CD14-positive monocyte (primary cell): ENCODE results near the gene MIEF1. TPM values are rescaled to one million over a fixed set of nuclear protein-coding genes. Genes with fewer than 3 reads are reported as not detected.

Experiments used
- DNase-seq, 3 donors: peaks; one replicate each; pipeline ENCODE4 v3.0.0-alpha.2; 2011 to 2022
- H2AFZ ChIP-seq: 2 replicates; pipeline ENCODE4 v1.6.0; 2012; ENCODE audit warnings: mild to moderate bottlenecking, low read depth, low read length, inconsistent platforms; ENCODE audit not compliant: insufficient read depth, poor library complexity, severe bottlenecking
- H3K27ac ChIP-seq, 2 donors: 1 replicate in 1 of 2; 2 replicates in 1 of 2; pipeline ENCODE4 v1.5.1; 2012 to 2013; ENCODE audit warnings: low read length in 2 of 2, control low read depth in 1 of 2, inconsistent platforms in 1 of 2, low read depth in 1 of 2, mild to moderate bottlenecking in 1 of 2
- H3K27me3 ChIP-seq, 2 donors: one replicate each; pipeline versions ENCODE4 v1.6.0 to v1.6.1; 2011 to 2013; ENCODE audit warnings: low read length in 2 of 2; ENCODE audit not compliant: control insufficient read depth in 2 of 2, insufficient read depth in 2 of 2
- H3K36me3 ChIP-seq, 2 donors: replicated peaks in 1 of 2; 1 replicate in 1 of 2; 2 replicates in 1 of 2; pipeline versions ENCODE4 v1.5.1 to v1.6.1; 2012 to 2013; ENCODE audit warnings: low read length in 2 of 2, control low read depth in 1 of 2, inconsistent platforms in 1 of 2, mild to moderate bottlenecking in 1 of 2; ENCODE audit not compliant: insufficient read depth in 2 of 2, control insufficient read depth in 1 of 2
- H3K4me1 ChIP-seq, 2 donors: 1 replicate in 1 of 2; 2 replicates in 1 of 2; pipeline versions ENCODE4 v1.5.1 to v1.6.1; 2012 to 2013; ENCODE audit warnings: low read length in 2 of 2, control low read depth in 1 of 2, inconsistent platforms in 1 of 2, mild to moderate bottlenecking in 1 of 2, moderate library complexity in 1 of 2; ENCODE audit not compliant: insufficient read depth in 2 of 2, control insufficient read depth in 1 of 2
- H3K4me2 ChIP-seq: replicated peaks from 2 replicates; pipeline ENCODE3; 2012; ENCODE audit warnings: low read length, moderate library complexity, mild to moderate bottlenecking; ENCODE audit not compliant: poor library complexity, severe bottlenecking; ENCODE audit errors: extremely low read depth
- H3K4me3 ChIP-seq, 3 experiments: fragments of 200-600 bp in 1 of 3; sonication (generic) in 1 of 3; replicated peaks in 1 of 3; 1 replicate in 2 of 3; 2 replicates in 1 of 3; pipeline ENCODE4 v1.5.1; 2011 to 2013; ENCODE audit warnings: low read length in 3 of 3, mild to moderate bottlenecking in 3 of 3, control low read depth in 2 of 3, low read depth in 2 of 3, inconsistent platforms in 1 of 3, moderate library complexity in 1 of 3
- H3K79me2 ChIP-seq: 2 replicates; pipeline ENCODE4 v1.6.0; 2012; ENCODE audit warnings: mild to moderate bottlenecking, control low read depth, inconsistent platforms, low read length, moderate library complexity; ENCODE audit not compliant: insufficient read depth
- H3K9ac ChIP-seq: 2 replicates; pipeline ENCODE4 v1.6.0; 2017; ENCODE audit warnings: low read length, mild to moderate bottlenecking; ENCODE audit not compliant: insufficient read depth, poor library complexity, severe bottlenecking
- H3K9me3 ChIP-seq, 2 donors: replicated peaks in 1 of 2; 1 replicate in 1 of 2; 2 replicates in 1 of 2; pipeline versions ENCODE4 v1.5.1 to v1.6.1; 2012 to 2013; ENCODE audit warnings: low read length in 2 of 2, control low read depth in 1 of 2; ENCODE audit not compliant: control insufficient read depth in 1 of 2, insufficient read depth in 1 of 2
- H4K20me1 ChIP-seq: 2 replicates; pipeline ENCODE4 v1.6.0; 2012; ENCODE audit warnings: mild to moderate bottlenecking, low read length, control low read depth, moderate library complexity; ENCODE audit not compliant: insufficient read depth
- H3K27ac Mint-ChIP-seq, 7 donors: one replicate each; pipeline ENCODE4 v1.8.0; 2020; ENCODE audit warnings: mild to moderate bottlenecking in 7 of 7, mixed read lengths in 7 of 7, moderate library complexity in 6 of 7, inconsistent platforms in 2 of 7
- H3K27me3 Mint-ChIP-seq, 3 donors: one replicate each; pipeline ENCODE4 v1.8.0; 2021 to 2022; ENCODE audit warnings: low read depth in 3 of 3, mild to moderate bottlenecking in 3 of 3, mixed read lengths in 3 of 3, moderate library complexity in 3 of 3, inconsistent platforms in 1 of 3
- H3K36me3 Mint-ChIP-seq, 2 donors: one replicate each; pipeline ENCODE4 v1.8.0; 2020; ENCODE audit warnings: mixed read lengths in 2 of 2, inconsistent platforms in 1 of 2, mild to moderate bottlenecking in 1 of 2
- H3K4me1 Mint-ChIP-seq: one replicate; pipeline ENCODE4 v1.8.0; 2020; ENCODE audit warnings: mild to moderate bottlenecking, mixed read lengths
- H3K4me3 Mint-ChIP-seq, 2 donors: one replicate each; pipeline ENCODE4 v1.8.0; 2020; ENCODE audit warnings: mild to moderate bottlenecking in 2 of 2, mixed read lengths in 2 of 2, moderate library complexity in 1 of 2
- H3K9me3 Mint-ChIP-seq, 7 donors: one replicate each; pipeline ENCODE4 v1.8.0; 2020 to 2022; ENCODE audit warnings: mixed read lengths in 7 of 7, mild to moderate bottlenecking in 6 of 7, moderate library complexity in 6 of 7, inconsistent platforms in 2 of 7
- WGBS: methylation state at CpG from one replicate; pipeline ENCODE4 v1.1.5; 2013; ENCODE audit warnings: missing lambda C conversion rate; ENCODE audit not compliant: insufficient coverage; 5-methylcytosine and 5-hydroxymethylcytosine counted together
- intact Hi-C, 2 donors: fragments of 100-400 bp; cut with micrococcal nuclease; formaldehyde crosslinking; loops; one replicate each; pipeline versions ENCODE4 v1.15.0 to v1.15.1; 2023
- polyA plus RNA-seq, 3 donors: library from polyadenylated mRNA; depleted of rRNA in 1 of 3; unstranded in 2 of 3; stranded (reverse) in 1 of 3; fragments of 300-500 nt in 2 of 3; fragments of >200 nt in 1 of 3; fragmentation: Illumina TruSeq in 2 of 3; gene quantifications; 1 replicate in 2 of 3; 2 replicates in 1 of 3; pipeline ENCODE4 v1.2.3, GENCODE V29; 2012 to 2021
- TF ChIP-seq, protein P1 (sequence below): fragments of 200-600 bp; IDR thresholded peaks from one replicate; pipeline ENCODE4 v1.8.0; 2022; ENCODE audit warnings: antibody characterized with exemption, mild to moderate bottlenecking

The MIEF1 gene
- polyA plus RNA-seq, 3 donors: 9.4 to 14.0 (median 13.3) TPM

DNA sequence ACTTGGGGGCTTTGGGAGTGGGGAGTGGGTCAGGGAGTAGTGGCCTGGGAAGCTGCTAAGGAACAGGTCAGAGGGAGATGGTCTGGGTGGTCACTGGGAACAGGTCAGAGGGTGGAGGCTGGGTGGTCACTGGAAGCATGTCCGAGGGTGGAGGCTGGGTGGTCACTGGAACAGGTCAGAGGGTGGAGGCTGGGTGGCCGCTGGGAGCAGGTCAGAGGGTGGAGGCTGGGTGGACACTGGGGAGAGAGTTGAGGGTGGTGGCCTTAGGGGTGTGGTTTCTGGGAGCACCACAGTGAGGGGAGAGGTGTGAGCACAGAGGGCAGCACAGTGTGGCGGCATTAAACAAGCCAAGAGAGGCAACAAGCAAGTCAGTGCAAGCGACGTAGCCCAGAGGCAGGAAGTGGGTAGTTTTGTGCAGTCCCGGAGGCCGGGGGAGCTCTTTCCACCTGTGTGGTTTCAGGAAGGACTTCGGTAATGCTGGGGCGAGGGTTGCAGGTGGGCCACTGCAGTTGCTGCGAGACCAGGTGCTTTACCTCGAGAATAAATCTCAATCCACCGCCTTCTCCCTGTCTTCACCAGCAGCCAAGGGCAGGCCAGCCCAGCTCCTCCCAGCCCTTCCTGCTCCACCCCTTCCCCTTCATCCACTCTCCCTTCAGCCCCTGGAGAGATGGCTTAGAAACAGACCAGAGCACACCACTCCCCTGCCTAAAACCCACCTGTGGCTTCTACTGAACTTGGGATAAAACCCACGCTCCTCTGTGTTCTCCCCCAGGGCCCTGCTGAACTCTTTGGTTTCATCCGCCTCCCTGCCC, 65.3 kb downstream of the MIEF1 start:
- Histone ChIP-seq H3K4me2 (no peak overlapping the region), H3K27ac (no peak overlapping the region), H3K36me3 (no peaks in the 10 kb centered on the region), H3K4me3 (no peak overlapping the region), H3K4me1 (no peaks in the 10 kb centered on the region), H3K9me3 (no peaks in the 10 kb centered on the region), H2AFZ (peak overlapping the region; percentile 29), H3K27me3 (peaks cover 0 to 1% of the 10 kb centered on the region in 2 donors), H4K20me1 (no peaks in the 10 kb centered on the region), H3K79me2 (no peaks in the 10 kb centered on the region), H3K9ac (no peak overlapping the region)
- DNase-seq: no peak
- intact Hi-C loops: no loop called here
- H3K27me3 Mint-ChIP-seq: peaks cover 6 to 8% (median 7%) of the 10 kb centered on the region in 3 donors
- no peak overlapping the region for H3K27ac Mint-ChIP-seq
- peak overlapping the region in 1 of 2 donors; percentile 52 for H3K4me3 Mint-ChIP-seq
- peaks cover 7% of the 10 kb centered on the region for H3K4me1 Mint-ChIP-seq
- TF ChIP-seq, protein P1, sequence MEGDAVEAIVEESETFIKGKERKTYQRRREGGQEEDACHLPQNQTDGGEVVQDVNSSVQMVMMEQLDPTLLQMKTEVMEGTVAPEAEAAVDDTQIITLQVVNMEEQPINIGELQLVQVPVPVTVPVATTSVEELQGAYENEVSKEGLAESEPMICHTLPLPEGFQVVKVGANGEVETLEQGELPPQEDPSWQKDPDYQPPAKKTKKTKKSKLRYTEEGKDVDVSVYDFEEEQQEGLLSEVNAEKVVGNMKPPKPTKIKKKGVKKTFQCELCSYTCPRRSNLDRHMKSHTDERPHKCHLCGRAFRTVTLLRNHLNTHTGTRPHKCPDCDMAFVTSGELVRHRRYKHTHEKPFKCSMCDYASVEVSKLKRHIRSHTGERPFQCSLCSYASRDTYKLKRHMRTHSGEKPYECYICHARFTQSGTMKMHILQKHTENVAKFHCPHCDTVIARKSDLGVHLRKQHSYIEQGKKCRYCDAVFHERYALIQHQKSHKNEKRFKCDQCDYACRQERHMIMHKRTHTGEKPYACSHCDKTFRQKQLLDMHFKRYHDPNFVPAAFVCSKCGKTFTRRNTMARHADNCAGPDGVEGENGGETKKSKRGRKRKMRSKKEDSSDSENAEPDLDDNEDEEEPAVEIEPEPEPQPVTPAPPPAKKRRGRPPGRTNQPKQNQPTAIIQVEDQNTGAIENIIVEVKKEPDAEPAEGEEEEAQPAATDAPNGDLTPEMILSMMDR: no peak
- H3K36me3 Mint-ChIP-seq: no peaks in the 10 kb centered on the region
- H3K9me3 Mint-ChIP-seq: peaks cover 0 to 10% (median 5%) of the 10 kb centered on the region in 7 donors
- WGBS: 67% methylated on average over 6 of the region's 14 CpGs

Other genes with a start within 250 kb of the MIEF1 start
- gene RPL3, start 182.7 kb upstream of the MIEF1 start, polyA plus RNA-seq: 1,000 to 10,000 TPM in 1 of 3 donors, 100 to 1,000 TPM in 2; 604 to 2,104 (median 698) TPM
- 10 to 100 TPM; 18.0 to 54.9 (median 39.6) TPM for gene SYNGR1, start 152.3 kb upstream of the MIEF1 start, polyA plus RNA-seq
- 10 to 100 TPM in 1 of 3 donors, 1 to 10 TPM in 2; 3.2 to 26.9 (median 3.9) TPM for gene TAB1, start 102.5 kb upstream of the MIEF1 start, polyA plus RNA-seq
- under 1 TPM in 1 of 3 donors, not detected in 2; 0.03 TPM for gene MGAT3, start 45.3 kb upstream of the MIEF1 start, polyA plus RNA-seq
- 100 to 1,000 TPM in 1 of 3 donors, 10 to 100 TPM in 2; 55.1 to 606 (median 59.0) TPM for gene ATF4, start 18.3 kb downstream of the MIEF1 start, polyA plus RNA-seq
- 100 to 1,000 TPM in 1 of 3 donors, 10 to 100 TPM in 2; 59.9 to 106 (median 73.5) TPM for gene RPS19BP1, start 30.5 kb downstream of the MIEF1 start, polyA plus RNA-seq
- gene CACNA1I, start 68.5 kb downstream of the MIEF1 start, polyA plus RNA-seq: under 1 TPM in 1 of 3 donors, not detected in 2; 0.04 TPM